Measurements from ENCODE around the gene GPR12.
"Not testable (repeated sequence)": the region's sequence is repeated elsewhere in the genome, so short reads cannot be mapped to it uniquely, and the experiment has no call there.

The GPR12 gene

GRCh38 chr13:26747706-26748105 is 12.9 kb downstream of the GPR12 start:
- DNase-seq (ENCODE audit: low spot score) = no peak

- DNase-seq (ENCODE audit: low spot score) = no peak
These were observed 16.6 kb downstream of the GPR12 start for GRCh38 chr13:26743971-26744370.

- DNase-seq (ENCODE audit: low spot score) = no peak
These were observed 17.8 kb downstream of the GPR12 start for GRCh38 chr13:26742691-26743358.

- DNase-seq (ENCODE audit: low spot score) = no peak
These were observed 24.9 kb downstream of the GPR12 start for GRCh38 chr13:26735677-26736076.

- DNase-seq (ENCODE audit: low spot score) = no peak
These were observed 33.0 kb downstream of the GPR12 start for GRCh38 chr13:26727633-26728032.

GRCh38 chr13:26727122-26727521 is 33.5 kb downstream of the GPR12 start:
- DNase-seq (ENCODE audit: low spot score) = no peak

- no peak for DNase-seq (ENCODE audit: low spot score)
These were observed 33.9 kb downstream of the GPR12 start for GRCh38 chr13:26726684-26727083.

- DNase-seq (ENCODE audit: low spot score) = not testable (repeated sequence)
These were observed 37.0 kb downstream of the GPR12 start for GRCh38 chr13:26723620-26724019.

GRCh38 chr13:26722321-26722720 is 38.3 kb downstream of the GPR12 start:
- no peak for DNase-seq (ENCODE audit: low spot score)

GRCh38 chr13:26721251-26722121 is 39.1 kb downstream of the GPR12 start:
- no peak for DNase-seq (ENCODE audit: low spot score)

- DNase-seq (ENCODE audit: low spot score) = no peak
These were observed 41.1 kb downstream of the GPR12 start for GRCh38 chr13:26719356-26719945.

GRCh38 chr13:26718872-26719271 is 41.7 kb downstream of the GPR12 start:
- DNase-seq (ENCODE audit: low spot score) = no peak

- DNase-seq (ENCODE audit: low spot score) = no peak
These were observed 42.4 kb downstream of the GPR12 start for GRCh38 chr13:26718146-26718545.

- DNase-seq (ENCODE audit: low spot score) = no peak
These were observed 43.6 kb downstream of the GPR12 start for GRCh38 chr13:26716984-26717383.

GRCh38 chr13:26713341-26713740 is 47.2 kb downstream of the GPR12 start:
- DNase-seq (ENCODE audit: low spot score) = no peak

- no peak for DNase-seq (ENCODE audit: low spot score)
These were observed 49.4 kb downstream of the GPR12 start for GRCh38 chr13:26711211-26711610.

- DNase-seq (ENCODE audit: low spot score) = no peak
These were observed 50.4 kb downstream of the GPR12 start for GRCh38 chr13:26710166-26710565.

GRCh38 chr13:26709461-26709860 is 51.1 kb downstream of the GPR12 start:
- no peak for DNase-seq (ENCODE audit: low spot score)

GRCh38 chr13:26708007-26708297 is 52.6 kb downstream of the GPR12 start:
- DNase-seq (ENCODE audit: low spot score) = no peak

GRCh38 chr13:26707122-26708006 is 53.2 kb downstream of the GPR12 start:
- DNase-seq (ENCODE audit: low spot score) = peak; percentile 69

GRCh38 chr13:26706381-26706780 is 54.2 kb downstream of the GPR12 start:
- no peak for DNase-seq (ENCODE audit: low spot score)

GRCh38 chr13:26705536-26705935 is 55.0 kb downstream of the GPR12 start:
- DNase-seq (ENCODE audit: low spot score) = no peak

Data from hepatic stellate cell (primary cell).